GM12878 (cell line): Measurements from ENCODE around the gene ENDOU. TPM values are rescaled to one million over a fixed set of nuclear protein-coding genes. Genes with fewer than 3 reads are reported as not detected.
A peak's percentile ranks its signal among the peaks of the same experiment; 100 is the strongest.

Experiments used
- CBFB ChIP-seq: IDR thresholded peaks from 2 replicates; pipeline ENCODE4 v1.6.1; 2016; ENCODE audit warnings: antibody characterized with exemption, low read depth
- HDAC6 ChIP-seq: fragments of 200-600 bp; sonication (generic); IDR thresholded peaks from one replicate; pipeline ENCODE4 v1.8.0; 2017; ENCODE audit warnings: antibody characterized with exemption; ENCODE audit not compliant: unreplicated experiment
- IRF4 ChIP-seq: IDR thresholded peaks from 2 replicates; pipeline ENCODE4 v1.6.1; 2011; ENCODE audit warnings: low read depth, low read length
- JUNB ChIP-seq: IDR thresholded peaks from 2 replicates; pipeline ENCODE4 v1.6.1; 2016; ENCODE audit warnings: antibody characterized with exemption, mild to moderate bottlenecking
- KLF5 ChIP-seq: fragments of 450-650 bp; IDR thresholded peaks from 2 replicates; pipeline ENCODE4 v1.6.1; 2014; ENCODE audit warnings: mild to moderate bottlenecking; ENCODE audit not compliant: partially characterized antibody
- MYC ChIP-seq: IDR thresholded peaks from 2 replicates; pipeline ENCODE4 v1.6.1; 2011; ENCODE audit warnings: mild to moderate bottlenecking, low read length, moderate library complexity, inconsistent platforms; ENCODE audit not compliant: insufficient read depth, insufficient replicate concordance, insufficient read length, severe bottlenecking
- NFYB ChIP-seq: IDR thresholded peaks from 2 replicates; pipeline ENCODE4 v1.6.1; 2011; ENCODE audit warnings: low read depth, mild to moderate bottlenecking, low read length, improper control_type of control experiment, moderate library complexity; ENCODE audit not compliant: insufficient read depth
- RCOR1 ChIP-seq: conservative IDR thresholded peaks from 2 replicates; pipeline ENCODE4 v1.6.1; 2012; ENCODE audit warnings: low read depth, low read length, improper control_type of control experiment
- SP1 ChIP-seq: IDR thresholded peaks from one replicate; pipeline ENCODE4 v1.6.1; 2011; ENCODE audit warnings: low read depth, low read length
- TCF3 ChIP-seq: IDR thresholded peaks from 2 replicates; pipeline ENCODE4 v1.6.1; 2012; ENCODE audit warnings: low read depth, mild to moderate bottlenecking, low read length, borderline replicate concordance; ENCODE audit not compliant: insufficient read depth
- ZNF207 ChIP-seq: fragments of 450-650 bp; IDR thresholded peaks from 2 replicates; pipeline ENCODE4 v1.6.1; 2014; ENCODE audit warnings: antibody characterized with exemption, mild to moderate bottlenecking, borderline replicate concordance
- polyA plus RNA-seq, 11 experiments: library from polyadenylated mRNA; depleted of rRNA in 4 of 11; unstranded in 6 of 11; stranded (reverse) in 5 of 11; fragments of >200 nt; fragmentation: Nextera tagmentation in 4 of 11; fragmentation: Illumina TruSeq in 1 of 11; extraction: Ambion mirVana in 4 of 11; extraction: Trizol in 1 of 11; gene quantifications; 1 replicate in 1 of 11; 2 replicates in 10 of 11; pipeline versions ENCODE4 v1.2.1 to v1.2.3, GENCODE V29; 2011 to 2016; ENCODE audit warnings: inconsistent platforms in 2 of 11, missing spikeins in 2 of 11, low read depth in 1 of 11
- total RNA-seq, 4 experiments: library from RNA; depleted of rRNA in 3 of 4; stranded (reverse); fragments of >200 nt in 3 of 4; fragmentation: Illumina TruSeq in 1 of 4; extraction: Trizol in 1 of 4; gene quantifications; 2 replicates each; pipeline versions ENCODE4 v1.2.1 to v1.2.3, GENCODE V29; 2013 to 2021
- TF ChIP-seq, protein P1 (sequence below): IDR thresholded peaks from 2 replicates; pipeline ENCODE4 v1.6.1; 2012; ENCODE audit warnings: low read depth, low read length, improper control_type of control experiment
- TF ChIP-seq, protein P2 (sequence below): fragments of 450-650 bp; IDR thresholded peaks from 2 replicates; pipeline ENCODE4 v1.6.1; 2017; ENCODE audit warnings: antibody characterized with exemption, mild to moderate bottlenecking, moderate library complexity
- TF ChIP-seq, protein P3 (sequence below): fragments of 450-650 bp; IDR thresholded peaks from 2 replicates; pipeline ENCODE4 v1.6.1; 2018; ENCODE audit warnings: mild to moderate bottlenecking, low read depth, moderate library complexity; ENCODE audit not compliant: partially characterized antibody
- TF ChIP-seq, protein P4 (sequence below): IDR thresholded peaks from 2 replicates; pipeline ENCODE4 v1.6.1; 2011; ENCODE audit warnings: borderline replicate concordance, low read depth, mild to moderate bottlenecking, moderate library complexity, mixed read lengths, low read length; ENCODE audit not compliant: insufficient read depth; ENCODE audit errors: extremely low read length
- TF ChIP-seq, protein P5 (sequence below): fragments of 450-650 bp; IDR thresholded peaks from 2 replicates; pipeline ENCODE4 v1.6.1; 2017; ENCODE audit warnings: low read depth, mild to moderate bottlenecking, moderate library complexity

ENDOU gene
- total and polyA plus RNA-seq, 10 of the 15 experiments (the other 5 are each of a cell fraction or from before 2014, with no cell fraction given), result 0.03 to 0.17 (median 0.10) TPM; not detected in 4

DNA sequence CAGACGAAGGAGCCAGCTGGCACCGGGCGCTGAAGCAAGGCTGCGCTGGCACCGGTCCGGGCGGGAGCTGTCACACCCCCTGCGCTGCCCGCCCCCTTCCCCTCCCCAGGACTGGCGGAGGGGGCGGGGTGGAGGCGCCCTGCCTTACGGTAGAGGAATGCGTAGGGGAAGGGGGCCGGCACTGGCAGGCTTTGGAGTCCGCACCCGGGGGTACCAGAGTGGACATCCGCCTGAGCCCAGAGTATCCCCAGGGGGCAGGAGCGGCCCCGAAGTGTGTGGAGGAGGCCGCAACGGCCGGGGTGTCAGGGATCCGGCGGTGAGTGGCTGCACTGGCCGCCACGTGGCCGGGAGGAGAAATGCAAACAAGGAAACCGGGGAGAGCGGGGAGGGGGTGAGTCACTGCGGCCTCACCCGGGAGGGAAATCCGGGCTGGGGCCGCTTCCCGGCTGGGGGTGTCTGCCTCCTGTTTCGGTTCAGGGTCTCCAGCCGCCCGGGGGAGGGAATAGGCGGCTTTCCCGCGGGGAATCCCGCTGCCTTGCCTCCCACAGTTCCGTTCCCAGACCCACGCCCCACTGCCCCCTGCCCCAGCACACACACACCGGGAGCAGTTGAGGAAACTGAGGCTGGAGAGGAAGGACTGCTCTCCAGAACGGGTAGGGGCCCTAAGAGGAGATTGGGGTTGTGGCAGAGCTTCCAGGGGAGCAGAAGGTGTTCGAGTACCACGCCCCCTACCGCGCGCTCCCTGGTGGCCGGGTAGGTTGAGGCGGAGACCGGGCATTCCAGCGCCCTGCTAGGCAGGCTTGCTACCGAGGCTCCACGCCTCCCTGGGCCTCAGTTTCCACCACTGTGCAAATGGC lies 33.8 kb upstream of the ENDOU start, which contains the start of gene RAPGEF3 (continued):
- TF ChIP-seq KLF5 (no peak), RCOR1 (no peak), CBFB (0 out of 2 replicates have a peak, but pooled peaks have one; percentile 22), MYC (no peak), SP1 (no peak), ZNF207 (no peak), IRF4 (no peak), HDAC6 (no peak), TCF3 (no peak), JUNB (no peak; the same call in 1 of the 2 replicates), NFYB (no peak)
- TF ChIP-seq, protein P1, sequence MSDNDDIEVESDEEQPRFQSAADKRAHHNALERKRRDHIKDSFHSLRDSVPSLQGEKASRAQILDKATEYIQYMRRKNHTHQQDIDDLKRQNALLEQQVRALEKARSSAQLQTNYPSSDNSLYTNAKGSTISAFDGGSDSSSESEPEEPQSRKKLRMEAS, result peak; percentile 69; the same call in 1 of the 2 replicates
- TF ChIP-seq, protein P2, sequence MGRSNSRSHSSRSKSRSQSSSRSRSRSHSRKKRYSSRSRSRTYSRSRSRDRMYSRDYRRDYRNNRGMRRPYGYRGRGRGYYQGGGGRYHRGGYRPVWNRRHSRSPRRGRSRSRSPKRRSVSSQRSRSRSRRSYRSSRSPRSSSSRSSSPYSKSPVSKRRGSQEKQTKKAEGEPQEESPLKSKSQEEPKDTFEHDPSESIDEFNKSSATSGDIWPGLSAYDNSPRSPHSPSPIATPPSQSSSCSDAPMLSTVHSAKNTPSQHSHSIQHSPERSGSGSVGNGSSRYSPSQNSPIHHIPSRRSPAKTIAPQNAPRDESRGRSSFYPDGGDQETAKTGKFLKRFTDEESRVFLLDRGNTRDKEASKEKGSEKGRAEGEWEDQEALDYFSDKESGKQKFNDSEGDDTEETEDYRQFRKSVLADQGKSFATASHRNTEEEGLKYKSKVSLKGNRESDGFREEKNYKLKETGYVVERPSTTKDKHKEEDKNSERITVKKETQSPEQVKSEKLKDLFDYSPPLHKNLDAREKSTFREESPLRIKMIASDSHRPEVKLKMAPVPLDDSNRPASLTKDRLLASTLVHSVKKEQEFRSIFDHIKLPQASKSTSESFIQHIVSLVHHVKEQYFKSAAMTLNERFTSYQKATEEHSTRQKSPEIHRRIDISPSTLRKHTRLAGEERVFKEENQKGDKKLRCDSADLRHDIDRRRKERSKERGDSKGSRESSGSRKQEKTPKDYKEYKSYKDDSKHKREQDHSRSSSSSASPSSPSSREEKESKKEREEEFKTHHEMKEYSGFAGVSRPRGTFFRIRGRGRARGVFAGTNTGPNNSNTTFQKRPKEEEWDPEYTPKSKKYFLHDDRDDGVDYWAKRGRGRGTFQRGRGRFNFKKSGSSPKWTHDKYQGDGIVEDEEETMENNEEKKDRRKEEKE, result no peak
- TF ChIP-seq, protein P3, sequence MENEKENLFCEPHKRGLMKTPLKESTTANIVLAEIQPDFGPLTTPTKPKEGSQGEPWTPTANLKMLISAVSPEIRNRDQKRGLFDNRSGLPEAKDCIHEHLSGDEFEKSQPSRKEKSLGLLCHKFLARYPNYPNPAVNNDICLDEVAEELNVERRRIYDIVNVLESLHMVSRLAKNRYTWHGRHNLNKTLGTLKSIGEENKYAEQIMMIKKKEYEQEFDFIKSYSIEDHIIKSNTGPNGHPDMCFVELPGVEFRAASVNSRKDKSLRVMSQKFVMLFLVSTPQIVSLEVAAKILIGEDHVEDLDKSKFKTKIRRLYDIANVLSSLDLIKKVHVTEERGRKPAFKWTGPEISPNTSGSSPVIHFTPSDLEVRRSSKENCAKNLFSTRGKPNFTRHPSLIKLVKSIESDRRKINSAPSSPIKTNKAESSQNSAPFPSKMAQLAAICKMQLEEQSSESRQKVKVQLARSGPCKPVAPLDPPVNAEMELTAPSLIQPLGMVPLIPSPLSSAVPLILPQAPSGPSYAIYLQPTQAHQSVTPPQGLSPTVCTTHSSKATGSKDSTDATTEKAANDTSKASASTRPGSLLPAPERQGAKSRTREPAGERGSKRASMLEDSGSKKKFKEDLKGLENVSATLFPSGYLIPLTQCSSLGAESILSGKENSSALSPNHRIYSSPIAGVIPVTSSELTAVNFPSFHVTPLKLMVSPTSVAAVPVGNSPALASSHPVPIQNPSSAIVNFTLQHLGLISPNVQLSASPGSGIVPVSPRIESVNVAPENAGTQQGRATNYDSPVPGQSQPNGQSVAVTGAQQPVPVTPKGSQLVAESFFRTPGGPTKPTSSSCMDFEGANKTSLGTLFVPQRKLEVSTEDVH, result no peak
- TF ChIP-seq, protein P4, sequence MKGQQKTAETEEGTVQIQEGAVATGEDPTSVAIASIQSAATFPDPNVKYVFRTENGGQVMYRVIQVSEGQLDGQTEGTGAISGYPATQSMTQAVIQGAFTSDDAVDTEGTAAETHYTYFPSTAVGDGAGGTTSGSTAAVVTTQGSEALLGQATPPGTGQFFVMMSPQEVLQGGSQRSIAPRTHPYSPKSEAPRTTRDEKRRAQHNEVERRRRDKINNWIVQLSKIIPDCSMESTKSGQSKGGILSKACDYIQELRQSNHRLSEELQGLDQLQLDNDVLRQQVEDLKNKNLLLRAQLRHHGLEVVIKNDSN, result peak; percentile 60
- TF ChIP-seq, protein P5, sequence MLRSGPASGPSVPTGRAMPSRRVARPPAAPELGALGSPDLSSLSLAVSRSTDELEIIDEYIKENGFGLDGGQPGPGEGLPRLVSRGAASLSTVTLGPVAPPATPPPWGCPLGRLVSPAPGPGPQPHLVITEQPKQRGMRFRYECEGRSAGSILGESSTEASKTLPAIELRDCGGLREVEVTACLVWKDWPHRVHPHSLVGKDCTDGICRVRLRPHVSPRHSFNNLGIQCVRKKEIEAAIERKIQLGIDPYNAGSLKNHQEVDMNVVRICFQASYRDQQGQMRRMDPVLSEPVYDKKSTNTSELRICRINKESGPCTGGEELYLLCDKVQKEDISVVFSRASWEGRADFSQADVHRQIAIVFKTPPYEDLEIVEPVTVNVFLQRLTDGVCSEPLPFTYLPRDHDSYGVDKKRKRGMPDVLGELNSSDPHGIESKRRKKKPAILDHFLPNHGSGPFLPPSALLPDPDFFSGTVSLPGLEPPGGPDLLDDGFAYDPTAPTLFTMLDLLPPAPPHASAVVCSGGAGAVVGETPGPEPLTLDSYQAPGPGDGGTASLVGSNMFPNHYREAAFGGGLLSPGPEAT, result peak; percentile 48; the same call in 1 of the 2 replicates
